AG20443 (cell line): ENCODE measurements around the gene ABCG1.
A peak's percentile ranks its signal among the peaks of the same experiment; 100 is the strongest.

Experiments
- DNase-seq: peaks from one replicate; pipeline ENCODE4 v3.0.0; 2012; ENCODE audit warnings: low spot score, mixed read lengths

The ABCG1 gene

GRCh38 chr21:42232176-42232825 lies 13.4 kb downstream of the ABCG1 start:
- DNase-seq, result no peak

DNA sequence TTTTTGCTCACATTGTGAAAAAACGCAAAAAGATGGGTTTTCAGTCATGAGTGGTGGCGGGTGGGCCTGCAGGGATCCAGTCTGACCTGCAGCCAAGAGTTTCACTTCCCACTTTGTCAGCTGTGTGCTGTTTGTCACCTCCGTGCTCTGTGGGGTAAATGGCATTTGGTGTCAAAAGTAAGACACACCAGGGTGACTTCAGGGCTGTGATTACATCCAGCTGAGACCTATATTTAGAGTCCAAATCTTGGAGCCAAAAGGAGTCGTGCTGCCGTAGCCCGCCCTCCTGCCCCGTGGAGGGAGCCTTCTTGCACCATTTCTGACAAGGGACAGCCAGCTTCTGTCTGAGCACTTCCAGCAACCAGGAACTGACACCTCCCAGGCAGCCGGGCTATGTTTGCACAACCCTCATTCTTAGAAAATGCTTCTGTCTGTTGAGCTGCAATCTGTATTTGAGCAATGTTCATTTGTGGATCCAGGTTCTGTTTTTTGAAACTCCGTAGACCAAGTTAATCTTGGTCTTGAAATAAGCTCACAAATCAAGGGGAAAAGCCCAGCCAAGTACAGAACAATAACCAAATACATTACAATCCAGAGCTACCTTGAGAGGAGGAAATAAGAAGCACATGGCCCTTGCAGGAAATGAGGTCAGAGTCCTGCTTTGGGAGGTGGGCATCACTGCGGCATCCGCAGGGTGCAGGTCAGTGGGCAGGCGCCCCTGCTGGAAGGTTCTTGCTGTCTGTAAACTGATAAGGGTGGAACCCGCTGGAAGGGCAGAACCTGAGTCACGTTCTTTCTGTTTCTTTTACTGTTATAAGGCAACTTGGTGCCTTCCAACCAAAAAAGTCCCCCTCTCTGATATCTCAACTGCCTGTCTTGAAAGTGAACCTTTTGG lies 14.4 kb downstream of the ABCG1 start:
- peak; percentile 47 for DNase-seq

- DNase-seq, result no peak
Measured at GRCh38 chr21:42234041-42234440, 15.1 kb downstream of the ABCG1 start.

- DNase-seq, result peak; percentile 64
Measured at GRCh38 chr21:42234464-42235241, 15.7 kb downstream of the ABCG1 start.

- DNase-seq, result no peak
Measured at GRCh38 chr21:42235593-42235992, 16.7 kb downstream of the ABCG1 start.

- no peak for DNase-seq
Measured at GRCh38 chr21:42236014-42236413, 17.1 kb downstream of the ABCG1 start.

DNA sequence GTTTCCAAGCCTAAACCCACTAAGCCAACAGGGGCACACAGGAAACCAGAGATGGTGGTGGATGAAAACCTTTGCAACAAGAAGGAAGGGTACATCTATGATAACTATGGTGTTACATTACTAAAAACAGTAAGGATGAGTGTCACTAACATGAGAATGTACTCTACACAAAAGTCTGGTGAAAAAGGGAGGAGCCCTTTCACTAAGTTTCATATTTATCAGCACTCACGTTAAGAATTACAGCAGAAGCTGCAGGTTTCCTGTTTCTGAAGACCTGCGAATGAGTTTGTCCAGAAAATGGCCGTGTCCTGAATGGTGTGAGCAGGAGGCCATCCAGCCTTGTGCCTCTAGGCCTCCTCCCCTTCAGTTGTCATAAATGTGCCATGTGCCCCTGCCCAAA lies 17.8 kb downstream of the ABCG1 start:
- DNase-seq, result no peak

GRCh38 chr21:42237161-42237560 lies 18.2 kb downstream of the ABCG1 start:
- DNase-seq, result no peak

DNA sequence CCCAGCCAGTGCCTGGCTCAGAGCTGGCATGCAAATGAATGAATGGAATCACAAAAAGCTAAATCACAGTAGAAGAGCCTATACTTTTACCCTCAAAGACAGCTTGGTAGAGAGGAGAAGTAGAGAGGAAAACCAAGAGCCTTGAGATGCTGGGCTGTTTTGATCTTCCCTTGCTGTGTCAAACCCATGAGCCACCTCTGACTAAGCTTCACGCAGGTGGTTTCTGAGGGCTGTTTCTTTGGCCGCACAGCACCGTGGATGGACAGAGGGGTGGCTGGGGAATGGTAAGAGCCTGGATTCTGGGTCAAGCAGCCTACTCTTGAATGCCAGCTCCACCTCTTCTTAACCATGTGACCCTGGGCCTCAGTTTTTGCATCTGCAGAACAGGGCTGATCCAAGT lies 18.6 kb downstream of the ABCG1 start:
- no peak for DNase-seq

- no peak for DNase-seq
Measured at GRCh38 chr21:42238185-42238934, 19.4 kb downstream of the ABCG1 start.

GRCh38 chr21:42239556-42239955 lies 20.6 kb downstream of the ABCG1 start:
- DNase-seq, result no peak

DNA sequence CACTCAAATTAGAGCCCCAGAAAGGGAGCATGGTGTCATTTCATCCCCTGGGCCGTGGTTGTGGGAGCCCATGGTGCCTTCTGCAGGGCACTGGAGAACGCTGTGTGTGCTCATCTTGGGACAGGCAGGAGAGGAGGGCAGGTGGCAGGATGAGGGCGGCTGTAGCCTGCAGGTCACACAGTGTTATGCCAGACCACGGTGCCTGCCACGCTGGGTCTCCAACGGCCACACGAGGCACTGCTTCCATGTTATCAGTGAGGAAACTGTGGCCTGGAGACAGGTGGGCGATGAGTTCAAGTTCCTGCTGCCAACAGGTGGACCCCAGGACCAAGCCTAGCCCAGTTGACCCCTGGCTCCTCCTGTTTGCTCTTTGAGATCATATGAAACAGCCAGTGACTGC lies 21.0 kb downstream of the ABCG1 start:
- no peak for DNase-seq

DNA sequence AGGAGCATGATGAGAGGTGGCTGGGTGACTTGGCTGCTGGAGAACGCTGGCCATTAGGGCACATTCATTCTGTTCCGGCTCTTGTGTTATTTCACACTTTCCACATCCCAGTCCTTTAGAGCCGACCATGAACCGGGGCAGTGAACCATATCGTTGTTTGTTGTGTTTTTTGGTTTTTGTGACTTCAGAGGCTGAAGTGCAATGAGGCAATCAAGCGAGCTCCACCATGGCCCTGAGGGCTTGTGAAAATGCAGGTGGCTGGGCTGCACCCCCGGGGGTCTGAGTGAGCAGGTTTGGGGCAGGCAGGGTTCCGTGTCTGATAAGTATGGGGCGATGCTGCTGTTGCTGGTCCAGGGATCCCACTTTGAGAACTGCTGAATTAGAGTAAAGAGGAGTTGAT lies 23.7 kb downstream of the ABCG1 start:
- DNase-seq, result no peak

DNA sequence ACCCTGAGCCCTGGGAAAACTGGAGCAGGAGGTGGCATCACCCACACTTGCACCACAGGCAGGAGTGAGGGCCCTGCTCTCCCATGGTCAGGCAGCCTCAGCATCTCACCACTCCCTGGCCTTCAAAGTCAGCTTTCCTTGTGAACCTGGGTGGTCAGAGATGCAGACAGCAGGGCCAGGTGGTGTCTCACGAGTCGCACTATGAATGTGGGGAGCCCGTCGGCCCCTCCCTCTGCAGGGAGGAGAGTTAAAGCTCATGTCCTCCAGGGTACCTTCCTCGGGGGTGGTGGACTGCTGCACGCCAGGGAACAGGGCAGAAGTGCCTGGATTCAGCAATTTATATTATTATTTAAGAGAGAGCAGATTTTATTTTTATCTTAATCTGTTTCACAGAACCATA lies 24.1 kb downstream of the ABCG1 start:
- DNase-seq, result no peak

GRCh38 chr21:42245331-42246193 lies 26.6 kb downstream of the ABCG1 start:
- DNase-seq, result no peak

DNA sequence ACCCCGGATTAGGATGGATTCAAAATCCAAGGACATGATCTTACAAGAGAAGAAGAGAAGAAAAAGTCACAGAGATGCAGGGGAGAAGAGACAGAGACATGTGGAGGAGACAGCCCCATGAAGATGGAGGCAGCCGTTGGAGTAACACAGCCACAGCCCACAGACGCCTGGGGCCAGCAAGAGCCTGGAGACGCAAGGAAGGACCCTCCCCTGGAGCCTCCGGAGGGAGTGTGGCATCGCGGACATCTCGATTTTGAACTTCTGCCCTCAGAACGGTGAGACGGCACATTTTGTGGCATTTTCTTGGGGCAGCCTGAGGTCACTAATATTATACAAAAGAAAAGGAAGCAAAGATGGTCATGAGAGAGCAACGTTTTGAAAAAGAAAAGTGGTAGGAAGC lies 28.8 kb downstream of the ABCG1 start:
- DNase-seq, result no peak

DNA sequence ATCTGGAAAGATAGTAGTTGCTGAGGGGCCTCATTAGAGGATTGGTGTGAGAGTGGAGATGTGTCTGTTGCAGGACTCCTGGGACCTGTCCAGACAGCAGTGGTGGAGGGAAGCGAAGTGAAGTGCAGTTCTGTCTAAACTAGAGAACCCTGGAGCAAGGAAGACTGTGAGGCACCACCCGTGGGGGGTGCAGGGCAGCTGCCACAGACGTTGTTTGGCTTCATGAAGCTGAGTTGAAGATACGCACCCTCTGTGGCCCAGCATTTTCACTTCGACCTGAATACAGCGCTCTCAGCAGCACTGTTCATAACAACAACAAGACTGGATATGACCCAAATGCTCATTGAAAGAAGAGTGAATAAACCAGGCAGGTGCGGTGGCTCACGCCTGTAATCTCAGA lies 29.3 kb downstream of the ABCG1 start:
- DNase-seq, result no peak

DNA sequence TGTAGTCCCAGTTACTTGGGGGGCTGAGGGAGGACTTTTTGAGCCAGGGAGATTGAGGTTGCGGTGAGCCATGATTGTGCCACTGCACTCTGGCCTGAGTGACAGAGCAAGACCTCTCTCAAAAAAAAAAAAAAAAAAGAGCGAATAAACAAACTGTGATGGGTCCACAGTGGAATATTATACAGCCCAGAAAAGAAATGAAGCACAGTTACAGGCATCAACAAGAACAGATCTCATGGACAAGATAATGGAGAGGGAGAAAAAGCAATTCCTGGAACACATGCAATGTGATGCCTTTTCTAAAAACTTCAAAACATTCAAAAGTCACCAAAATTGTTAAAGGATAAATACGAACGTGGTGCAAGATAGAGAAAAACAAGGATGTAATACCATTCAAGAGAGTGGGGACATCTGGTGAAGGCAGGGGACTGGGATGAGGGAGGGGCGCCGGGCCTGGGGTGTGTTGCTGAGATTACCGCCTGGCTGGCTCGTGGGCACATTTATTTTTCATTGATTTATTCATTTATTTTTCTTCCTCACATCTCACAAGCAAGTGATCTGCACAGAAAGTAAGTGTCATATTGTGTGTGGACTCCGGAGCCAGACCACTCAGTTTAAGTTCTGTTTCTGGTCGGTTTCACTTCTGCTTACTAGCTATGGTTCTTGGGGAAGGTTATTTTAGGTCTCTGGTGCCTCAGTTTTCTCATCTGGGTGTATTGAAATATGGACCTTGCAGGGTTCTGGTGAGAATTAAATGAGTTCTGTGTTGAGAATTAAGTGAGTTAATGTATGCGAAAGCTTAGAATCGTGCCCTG lies 30.1 kb downstream of the ABCG1 start:
- DNase-seq, result no peak

- no peak for DNase-seq
Measured at GRCh38 chr21:42250422-42251403, 31.8 kb downstream of the ABCG1 start.
